ENCODE results near the gene IL36RN. TPM values are rescaled to one million over a fixed set of nuclear protein-coding genes. Genes with fewer than 3 reads are reported as not detected.

IL36RN gene
- total RNA-seq, 1 donor from 2014 or later, result 0.14 TPM

- H3K27ac Mint-ChIP-seq (ENCODE audit: unreplicated experiment), result no peak overlapping the region
- peaks cover 6% of the 10 kb centered on the region for H3K4me1 Mint-ChIP-seq (ENCODE audit: low read depth, unreplicated experiment)
- no peak overlapping the region for H3K4me3 Mint-ChIP-seq (ENCODE audit: unreplicated experiment)
- no peak overlapping the region for H3K27ac ChIP-seq (ENCODE audit: low read depth, low read length)
- H3K36me3 Mint-ChIP-seq (ENCODE audit: low read depth, unreplicated experiment), result no peaks in the 10 kb centered on the region
- no peaks in the 10 kb centered on the region for H3K9me3 ChIP-seq (ENCODE audit: insufficient read depth, low read depth, low read length)
- DNase-seq (ENCODE audit: low read depth), result no peak
- H3K9ac ChIP-seq (ENCODE audit: low read length), result no peak overlapping the region
- no peaks in the 10 kb centered on the region for H3K36me3 ChIP-seq (ENCODE audit: insufficient read depth, low read length)
- H3K4me2 ChIP-seq (ENCODE audit: low read length), result no peak overlapping the region
- no peaks in the 10 kb centered on the region for H3K4me1 ChIP-seq (ENCODE audit: insufficient read depth, low read length)
- no peak for FAIRE-seq
- no peaks in the 10 kb centered on the region for H3K79me2 ChIP-seq (ENCODE audit: insufficient read depth, low read length)
- peaks cover 10% of the 10 kb centered on the region for H3K27me3 Mint-ChIP-seq (ENCODE audit: low read depth, unreplicated experiment)
- peaks cover 3% of the 10 kb centered on the region for H3K27me3 ChIP-seq (ENCODE audit: insufficient read depth, low read length)
- no peak overlapping the region for H2AFZ ChIP-seq (ENCODE audit: low read depth, low read length)
- peaks cover 2% of the 10 kb centered on the region for H3K9me3 Mint-ChIP-seq (ENCODE audit: unreplicated experiment)
- no peak overlapping the region for H3K4me3 ChIP-seq (ENCODE audit: insufficient read depth, low read depth, low read length)
- no peak for TF ChIP-seq EZH2 (IDR thresholded peaks at IDR 0.05; ENCODE audit: insufficient read depth, low read length)
- no peak for TF ChIP-seq CTCF (IDR thresholded peaks at IDR 0.05; ENCODE audit: insufficient read depth, low read depth, low read length)
- H4K20me1 ChIP-seq (ENCODE audit: insufficient read depth, low read length), result no peaks in the 10 kb centered on the region
Measured at GRCh38 chr2:113011108-113011507, 47.9 kb upstream of the IL36RN start.

- Mint-ChIP-seq H3K27me3 (ENCODE audit: low read depth, unreplicated experiment) (peaks cover 16% of the 10 kb centered on the region), H3K27ac (ENCODE audit: unreplicated experiment) (no peak overlapping the region), H3K9me3 (ENCODE audit: unreplicated experiment) (peaks cover 3% of the 10 kb centered on the region)
Measured at GRCh38 chr2:113012436-113013335, 46.3 kb upstream of the IL36RN start.

More at GRCh38 chr2:113012436-113013335, 46.3 kb upstream of the IL36RN start:
- H3K9ac ChIP-seq (ENCODE audit: low read length), result no peak overlapping the region
- Mint-ChIP-seq H3K36me3 (ENCODE audit: low read depth, unreplicated experiment) (no peaks in the 10 kb centered on the region), H3K4me3 (ENCODE audit: unreplicated experiment) (no peak overlapping the region), H3K4me1 (ENCODE audit: low read depth, unreplicated experiment) (peaks cover 6% of the 10 kb centered on the region)
- H3K79me2 ChIP-seq (ENCODE audit: insufficient read depth, low read length), result no peaks in the 10 kb centered on the region
- peak overlapping the region; percentile 2 for H3K4me2 ChIP-seq (ENCODE audit: low read length)
- H3K27me3 ChIP-seq (ENCODE audit: insufficient read depth, low read length), result peaks cover 5% of the 10 kb centered on the region
- TF ChIP-seq EZH2 (IDR thresholded peaks at IDR 0.05; ENCODE audit: insufficient read depth, low read length), result no peak
- TF ChIP-seq CTCF (IDR thresholded peaks at IDR 0.05; ENCODE audit: insufficient read depth, low read depth, low read length), result no peak
- no peaks in the 10 kb centered on the region for H4K20me1 ChIP-seq (ENCODE audit: insufficient read depth, low read length)
- H3K4me1 ChIP-seq (ENCODE audit: insufficient read depth, low read length), result no peaks in the 10 kb centered on the region
- peak; percentile 70 for DNase-seq (ENCODE audit: low read depth)
- H3K36me3 ChIP-seq (ENCODE audit: insufficient read depth, low read length), result no peaks in the 10 kb centered on the region
- no peak overlapping the region for H2AFZ ChIP-seq (ENCODE audit: low read depth, low read length)
- no peaks in the 10 kb centered on the region for H3K9me3 ChIP-seq (ENCODE audit: insufficient read depth, low read depth, low read length)
- no peak overlapping the region for H3K4me3 ChIP-seq (ENCODE audit: insufficient read depth, low read depth, low read length)
- no peak overlapping the region for H3K27ac ChIP-seq (ENCODE audit: low read depth, low read length)
- peak; percentile 80 for FAIRE-seq
